IPS-15b (cell line): ENCODE measurements around the gene SGPP1.
"Not testable (repeated sequence)": the region's sequence is repeated elsewhere in the genome, so short reads cannot be mapped to it uniquely, and the experiment has no call there.

Experiments used
- H3K27me3 ChIP-seq: one replicate; pipeline ENCODE4 v1.6.1; 2013; ENCODE audit warnings: low read length; ENCODE audit not compliant: control insufficient read depth, insufficient read depth
- H3K36me3 ChIP-seq: one replicate; pipeline ENCODE4 v1.6.1; 2013; ENCODE audit warnings: low read length; ENCODE audit not compliant: control insufficient read depth, insufficient read depth
- H3K4me1 ChIP-seq: one replicate; pipeline ENCODE4 v1.6.1; 2013; ENCODE audit warnings: mild to moderate bottlenecking, low read length; ENCODE audit not compliant: control insufficient read depth, insufficient read depth
- H3K4me3 ChIP-seq: one replicate; pipeline ENCODE4 v1.5.1; 2013; ENCODE audit warnings: low read depth, low read length
- H3K9ac ChIP-seq: one replicate; pipeline ENCODE4 v1.6.1; 2013; ENCODE audit warnings: low read depth, mild to moderate bottlenecking, low read length
- H3K9me3 ChIP-seq: one replicate; pipeline ENCODE4 v1.6.1; 2013; ENCODE audit warnings: mild to moderate bottlenecking, low read length; ENCODE audit not compliant: control insufficient read depth, insufficient read depth

SGPP1 gene

DNA sequence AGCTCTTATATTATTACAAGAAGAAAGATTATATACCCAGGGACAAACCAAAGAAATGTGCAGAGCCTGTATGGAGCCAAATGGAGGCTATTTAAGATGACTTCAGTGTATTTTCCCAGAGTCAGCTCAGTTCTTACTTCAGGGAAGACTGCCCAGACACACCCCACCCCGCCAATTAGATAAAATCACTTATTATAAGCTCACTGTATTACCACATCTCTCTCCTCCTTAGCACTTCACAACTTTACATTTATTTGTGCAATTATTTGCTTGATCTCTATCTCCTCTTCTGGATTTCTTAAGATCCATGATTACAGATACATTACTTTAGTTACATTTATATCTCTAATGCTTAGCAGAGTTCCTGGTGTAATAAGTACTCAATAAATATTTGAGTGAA is 61.5 kb downstream of the SGPP1 start:
- Histone ChIP-seq H3K36me3 (no peaks in the 10 kb centered on the region), H3K4me1 (no peaks in the 10 kb centered on the region), H3K27me3 (no peaks in the 10 kb centered on the region), H3K9me3 (no peaks in the 10 kb centered on the region), H3K9ac (no peak overlapping the region), H3K4me3 (no peak overlapping the region)

DNA sequence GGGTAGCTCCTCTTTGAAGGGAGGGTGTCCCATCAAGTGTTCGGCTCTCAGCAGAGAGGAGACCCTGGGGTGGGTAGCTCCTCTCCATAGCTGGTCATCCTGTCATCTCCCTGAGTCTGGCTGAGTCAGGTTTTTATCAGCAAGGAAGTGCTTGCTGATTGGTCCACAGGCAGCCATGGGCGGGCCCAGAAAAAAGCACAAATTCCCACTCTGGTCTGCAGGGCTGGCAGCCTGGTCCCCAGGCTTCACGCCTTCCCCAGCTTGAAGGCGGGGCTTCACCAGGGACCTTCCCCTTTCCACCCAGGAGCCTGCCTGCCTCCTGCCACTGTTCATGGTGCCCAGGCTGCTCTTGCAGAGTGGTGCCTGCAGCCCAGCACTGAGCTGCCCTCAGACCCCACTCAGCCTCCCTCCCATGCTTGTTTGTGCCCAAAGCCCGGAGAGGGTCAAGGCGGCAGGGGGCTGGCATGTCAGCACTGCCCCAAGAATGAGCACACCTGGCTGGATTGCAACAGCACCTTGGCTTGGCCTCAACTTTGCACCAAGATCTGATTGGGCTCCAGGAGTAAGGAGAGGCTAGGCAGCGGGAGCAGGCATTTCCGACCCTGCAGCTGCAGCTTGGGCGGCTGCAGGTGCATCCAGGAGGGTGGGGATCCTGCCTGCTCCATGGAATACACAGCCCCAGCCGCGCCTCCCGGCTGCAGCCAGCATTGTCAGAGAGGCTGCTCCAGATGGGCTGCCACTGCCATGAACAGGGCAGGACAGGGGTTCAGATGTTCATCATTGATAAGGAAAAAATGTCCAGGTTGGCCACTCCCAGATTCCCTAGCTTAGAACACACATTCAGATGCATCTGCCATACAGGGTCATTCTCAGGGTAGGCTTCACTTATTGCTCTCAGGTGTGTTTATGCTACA is 64.2 kb downstream of the SGPP1 start:
- Histone ChIP-seq H3K36me3 (no peaks in the 10 kb centered on the region), H3K27me3 (no peaks in the 10 kb centered on the region), H3K4me3 (no peak overlapping the region), H3K9me3 (no peaks in the 10 kb centered on the region), H3K9ac (no peak overlapping the region), H3K4me1 (no peaks in the 10 kb centered on the region)

- Histone ChIP-seq H3K4me1 (no peaks in the 10 kb centered on the region), H3K36me3 (no peaks in the 10 kb centered on the region), H3K9me3 (no peaks in the 10 kb centered on the region), H3K9ac (no peak overlapping the region), H3K4me3 (no peak overlapping the region), H3K27me3 (no peaks in the 10 kb centered on the region)
These were observed 65.1 kb downstream of the SGPP1 start for GRCh38 chr14:63662776-63663175.

- not testable (repeated sequence) for H3K9me3 ChIP-seq, H3K4me3 ChIP-seq, H3K9ac ChIP-seq, H3K36me3 ChIP-seq, H3K27me3 ChIP-seq, H3K4me1 ChIP-seq
These were observed 66.0 kb downstream of the SGPP1 start for GRCh38 chr14:63661881-63662280.

- H3K4me3 ChIP-seq: no peak overlapping the region
- no peaks in the 10 kb centered on the region for H3K9me3 ChIP-seq
- no peaks in the 10 kb centered on the region for H3K36me3 ChIP-seq
- H3K4me1 ChIP-seq: no peaks in the 10 kb centered on the region
- H3K9ac ChIP-seq: no peak overlapping the region
- no peaks in the 10 kb centered on the region for H3K27me3 ChIP-seq
These were observed 68.1 kb downstream of the SGPP1 start for GRCh38 chr14:63659726-63660125.

DNA sequence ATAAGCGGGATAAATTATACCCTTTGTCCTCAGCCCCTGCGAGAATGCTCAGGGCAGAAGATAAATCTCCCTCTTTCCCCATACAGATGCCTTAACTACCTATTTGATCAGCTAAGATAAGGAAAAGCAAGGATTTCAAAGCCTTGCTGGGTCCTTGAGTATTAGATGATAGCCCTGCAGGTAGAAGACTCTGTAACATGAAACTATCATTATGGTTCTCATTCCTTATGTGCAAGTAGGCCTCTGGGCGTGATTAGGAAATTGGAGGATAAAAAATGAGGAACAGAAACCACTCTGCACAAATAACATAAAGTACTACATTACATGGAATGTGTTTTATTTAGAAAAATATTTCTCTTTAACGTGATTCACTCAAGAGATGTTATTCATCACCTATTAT is 71.7 kb downstream of the SGPP1 start:
- Histone ChIP-seq H3K27me3 (no peaks in the 10 kb centered on the region), H3K9me3 (no peaks in the 10 kb centered on the region), H3K36me3 (no peaks in the 10 kb centered on the region), H3K4me3 (no peak overlapping the region), H3K4me1 (no peaks in the 10 kb centered on the region), H3K9ac (no peak overlapping the region)

GRCh38 chr14:63654936-63655335 is 72.9 kb downstream of the SGPP1 start:
- H3K9ac ChIP-seq: no peak overlapping the region
- H3K4me3 ChIP-seq: no peak overlapping the region
- no peaks in the 10 kb centered on the region for H3K4me1 ChIP-seq
- no peaks in the 10 kb centered on the region for H3K27me3 ChIP-seq
- H3K36me3 ChIP-seq: no peaks in the 10 kb centered on the region
- H3K9me3 ChIP-seq: no peaks in the 10 kb centered on the region

GRCh38 chr14:63654346-63654745 is 73.5 kb downstream of the SGPP1 start:
- Histone ChIP-seq H3K9ac (no peak overlapping the region), H3K27me3 (no peaks in the 10 kb centered on the region), H3K36me3 (no peaks in the 10 kb centered on the region), H3K9me3 (no peaks in the 10 kb centered on the region), H3K4me3 (no peak overlapping the region), H3K4me1 (no peaks in the 10 kb centered on the region)

DNA sequence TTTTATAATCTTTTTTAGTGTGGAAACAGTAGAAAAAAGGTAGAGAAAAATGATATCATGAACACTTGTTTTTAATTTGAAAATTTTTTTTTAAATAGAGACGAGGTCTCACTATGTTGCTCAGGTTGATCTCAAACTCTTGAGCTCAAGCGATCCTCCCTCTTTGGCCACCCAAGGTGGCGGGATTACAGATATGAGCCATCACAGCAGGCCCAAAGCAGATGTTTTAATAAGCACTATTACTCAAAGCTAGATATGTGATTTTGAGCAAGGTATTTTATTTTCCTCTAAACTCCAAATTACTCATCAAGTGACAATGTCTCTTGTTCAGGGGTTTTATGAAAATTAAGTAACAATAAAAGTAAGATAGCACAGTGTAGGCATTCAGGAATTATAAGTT is 75.5 kb downstream of the SGPP1 start:
- Histone ChIP-seq H3K36me3 (no peaks in the 10 kb centered on the region), H3K4me1 (no peaks in the 10 kb centered on the region), H3K9me3 (no peaks in the 10 kb centered on the region), H3K4me3 (no peak overlapping the region), H3K27me3 (no peaks in the 10 kb centered on the region), H3K9ac (no peak overlapping the region)

- Histone ChIP-seq H3K4me3 (no peak overlapping the region), H3K27me3 (no peaks in the 10 kb centered on the region), H3K4me1 (no peaks in the 10 kb centered on the region), H3K9ac (no peak overlapping the region), H3K9me3 (no peaks in the 10 kb centered on the region), H3K36me3 (no peaks in the 10 kb centered on the region)
These were observed 77.5 kb downstream of the SGPP1 start for GRCh38 chr14:63650256-63650952.

GRCh38 chr14:63647696-63648410 is 80.0 kb downstream of the SGPP1 start:
- no peaks in the 10 kb centered on the region for H3K27me3 ChIP-seq
- H3K9me3 ChIP-seq: no peaks in the 10 kb centered on the region
- no peaks in the 10 kb centered on the region for H3K4me1 ChIP-seq
- H3K4me3 ChIP-seq: no peak overlapping the region
- no peaks in the 10 kb centered on the region for H3K36me3 ChIP-seq
- no peak overlapping the region for H3K9ac ChIP-seq
